ENCODE results near the gene JAG1. TPM values are rescaled to one million over a fixed set of nuclear protein-coding genes. Genes with fewer than 3 reads are reported as not detected.

The JAG1 gene
- total RNA-seq, 1 experiment from 2014 or later = 176 TPM

GRCh38 chr20:10635476-10636208 is 38.2 kb downstream of the JAG1 start:
- H3F3A ChIP-seq (ENCODE audit: low read length, unreplicated experiment) = peaks cover 4% of the 10 kb centered on the region
- no peak overlapping the region for H3K4me2 ChIP-seq (ENCODE audit: low read length)
- BruUV-seq (replicated peaks) = no TSS peak
- H3K27me3 ChIP-seq (ENCODE audit: low read length) = no peaks in the 10 kb centered on the region
- H3K36me3 ChIP-seq (ENCODE audit: low read depth, low read length) = peaks cover 38% of the 10 kb centered on the region
- peaks cover 7% of the 10 kb centered on the region; the same call in 1 of the 2 replicates for H3K4me1 ChIP-seq (ENCODE audit: insufficient read depth, low read length)
- DNase-seq = no peak
- POLR2A ChIA-PET (ENCODE audit: unreplicated experiment) = no interaction called here
- H4K20me1 ChIP-seq (ENCODE audit: low read length) = peaks cover 12% of the 10 kb centered on the region; the same call in 1 of the 2 replicates
- no peaks in the 10 kb centered on the region for H3K9me2 ChIP-seq (replicated peaks; ENCODE audit: low read length)
- ATAC-seq = no peak
- CTCF ChIA-PET = interaction anchor here (0.7 kb wide), 1 partner anchor 227 kb away, joined by 3 read pairs; no protein-coding TSS in a partner anchor
- H3K9ac ChIP-seq (ENCODE audit: low read length) = no peak overlapping the region
- TF ChIP-seq EZH2 (IDR thresholded peaks at IDR 0.05; ENCODE audit: low read length, unreplicated experiment) = no peak
- TF ChIP-seq EZH2phosphoT487 (IDR thresholded peaks at IDR 0.05; ENCODE audit: borderline replicate concordance, low read length) = no peak
- no peak for TF ChIP-seq CTCF (conservative IDR thresholded peaks at IDR 0.05; ENCODE audit: low read depth, low read length)
- intact Hi-C loops (cut with micrococcal nuclease) = loop anchor here (1.0 to 5.0 kb wide), 3 partner anchors 38 to 166 kb away; no protein-coding TSS in a partner anchor
- H3K9me3 ChIP-seq (ENCODE audit: low read length) = no peaks in the 10 kb centered on the region
- no peak overlapping the region for H3K4me3 ChIP-seq (ENCODE audit: low read length)
- H3K27ac ChIP-seq (ENCODE audit: low read length) = peak overlapping the region; percentile 53
- H3K79me2 ChIP-seq (ENCODE audit: low read length) = peaks cover 4% of the 10 kb centered on the region; the same call in 1 of the 2 replicates
- no peak overlapping the region for H2AFZ ChIP-seq (ENCODE audit: low read length)

- BruUV-seq (replicated peaks) = no TSS peak
- Histone ChIP-seq H2AFZ (ENCODE audit: low read length) (no peak overlapping the region), H3K79me2 (ENCODE audit: low read length) (peaks cover 4% of the 10 kb centered on the region; the same call in 1 of the 2 replicates), H3K36me3 (ENCODE audit: low read depth, low read length) (peaks cover 30% of the 10 kb centered on the region), H3K4me3 (ENCODE audit: low read length) (no peak overlapping the region), H3K9ac (ENCODE audit: low read length) (no peak overlapping the region), H3K27ac (ENCODE audit: low read length) (peak overlapping the region; percentile 53), H3K4me2 (ENCODE audit: low read length) (no peak overlapping the region), H3K9me3 (ENCODE audit: low read length) (no peaks in the 10 kb centered on the region), H3F3A (ENCODE audit: low read length, unreplicated experiment) (peaks cover 4% of the 10 kb centered on the region), H3K27me3 (ENCODE audit: low read length) (no peaks in the 10 kb centered on the region), H3K9me2 (replicated peaks; ENCODE audit: low read length) (no peaks in the 10 kb centered on the region), H3K4me1 (ENCODE audit: insufficient read depth, low read length) (peaks cover 7% of the 10 kb centered on the region; the same call in 1 of the 2 replicates), H4K20me1 (ENCODE audit: low read length) (peaks cover 12% of the 10 kb centered on the region; the same call in 1 of the 2 replicates)
- peak; percentile 38 for ATAC-seq
- intact Hi-C loops (cut with micrococcal nuclease) = loop anchor here (5.0 kb wide), 2 partner anchors 38 to 83 kb away; no protein-coding TSS in a partner anchor
- CTCF ChIA-PET = interaction anchor here (0.6 to 0.7 kb wide), 2 partner anchors 14 to 228 kb away, joined by 3 to 4 read pairs; no protein-coding TSS in a partner anchor
- POLR2A ChIA-PET (ENCODE audit: unreplicated experiment) = no interaction called here
- TF ChIP-seq EZH2 (IDR thresholded peaks at IDR 0.05; ENCODE audit: low read length, unreplicated experiment) (no peak), EZH2phosphoT487 (IDR thresholded peaks at IDR 0.05; ENCODE audit: borderline replicate concordance, low read length) (no peak), CTCF (conservative IDR thresholded peaks at IDR 0.05; ENCODE audit: low read depth, low read length) (no peak)
- DNase-seq = peak; percentile 35
These were observed 39.0 kb downstream of the JAG1 start for GRCh38 chr20:10634683-10635411.

All from PC-3 (cell line).